GM12878 (cell line): ENCODE data around the gene BCORL1. TPM values are rescaled to one million over a fixed set of nuclear protein-coding genes. Genes with fewer than 3 reads are reported as not detected.

Experiments
- ATAC-seq: fragments of 200-7000 bp; cut with Tn5 transposase; 3 replicates; pipeline ENCODE4 v1.9.1; 2020; ENCODE audit warnings: mild to moderate bottlenecking, moderate library complexity
- BruUV-seq: library from RNA; stranded (reverse); fragments of 400-500 nt; replicated peaks from 2 replicates; lab custom pipeline; 2021; lab: Mats Ljungman, UMichigan
- CTCF ChIA-PET: fragments of 300-600 bp; sonication (Branson Sonifier 250); formaldehyde crosslinking; extraction: SDS; loops from one replicate; lab custom pipeline; 2021; ENCODE audit warnings: inconsistent platforms; lab: Yijun Ruan, JAX
- POLR2A ChIA-PET: fragments of 350-600 bp; formaldehyde crosslinking; extraction: SDS; loops from one replicate; lab custom pipeline; 2021; ENCODE audit warnings: inconsistent platforms; lab: Charles Lee
- RAD21 ChIA-PET: fragments of 300-600 bp; sonication (Branson Sonifier 250); formaldehyde crosslinking; loops from one replicate; lab custom pipeline; 2023; ENCODE audit warnings: antibody characterized with exemption; ENCODE audit not compliant: unreplicated experiment; lab: Charles Lee
- SMC1A ChIA-PET: fragments of 300-600 bp; sonication (Branson Sonifier 250); formaldehyde crosslinking; loops from one replicate; lab custom pipeline; 2023; ENCODE audit not compliant: unreplicated experiment, uncharacterized antibody; lab: Charles Lee
- DNase-seq: peaks from one replicate; pipeline ENCODE4 v3.0.0-alpha.2; 2011; ENCODE audit warnings: low read depth, low spot score
- FAIRE-seq: peaks from 3 replicates; lab custom pipeline; 2011; peaks lifted over from hg19 to GRCh38; lab: Jason Lieb, UNC
- H2AFZ ChIP-seq: 2 replicates; pipeline ENCODE4 v1.6.0; 2011; ENCODE audit warnings: low read depth, low read length, control low read depth; ENCODE audit not compliant: control insufficient read depth
- H3K27ac ChIP-seq: 2 replicates; pipeline ENCODE4 v1.5.1; 2011; ENCODE audit warnings: control low read depth; ENCODE audit not compliant: control insufficient read depth, insufficient read depth
- H3K27me3 ChIP-seq, 2 experiments: replicated peaks in 1 of 2; 2 replicates each; pipeline versions ENCODE4 v1.6.0 to v1.6.1; 2011; ENCODE audit warnings: low read length in 1 of 2; ENCODE audit not compliant: control insufficient read depth in 2 of 2, insufficient read depth in 2 of 2
- H3K36me3 ChIP-seq, 2 experiments: 2 replicates each; pipeline ENCODE4 v1.5.1; 2011; ENCODE audit warnings: low read length in 1 of 2; ENCODE audit not compliant: control insufficient read depth in 2 of 2, insufficient read depth in 2 of 2
- H3K4me1 ChIP-seq: 2 replicates; pipeline ENCODE4 v1.6.1; 2011; ENCODE audit warnings: mild to moderate bottlenecking, low read length, moderate library complexity, mixed read lengths; ENCODE audit not compliant: control insufficient read depth, insufficient read depth
- H3K4me2 ChIP-seq: 2 replicates; pipeline ENCODE4 v1.6.0; 2011; ENCODE audit warnings: control low read depth; ENCODE audit not compliant: control insufficient read depth, insufficient read depth
- H3K4me3 ChIP-seq: fragments of 200-600 bp; sonication (generic); 2 replicates; pipeline ENCODE4 v1.5.1; 2016
- H3K79me2 ChIP-seq: 2 replicates; pipeline ENCODE4 v1.6.0; 2011; ENCODE audit warnings: low read length; ENCODE audit not compliant: control insufficient read depth, insufficient read depth
- H3K9ac ChIP-seq: 2 replicates; pipeline ENCODE4 v1.8.0; 2011; ENCODE audit warnings: low read length, control low read depth, mixed read lengths; ENCODE audit not compliant: control insufficient read depth, insufficient read depth
- H3K9me3 ChIP-seq: replicated peaks from 3 replicates; pipeline ENCODE4 v1.5.1; 2011; ENCODE audit warnings: mild to moderate bottlenecking, low read length; ENCODE audit not compliant: control insufficient read depth, insufficient read depth
- H4K20me1 ChIP-seq: 2 replicates; pipeline ENCODE4 v1.6.0; 2011; ENCODE audit not compliant: control insufficient read depth, insufficient read depth
- CHD2 ChIP-seq: IDR thresholded peaks from 2 replicates; pipeline ENCODE4 v1.6.1; 2011; ENCODE audit warnings: low read depth, low read length, improper control_type of control experiment, borderline replicate concordance
- ESRRA ChIP-seq: IDR thresholded peaks from 2 replicates; pipeline ENCODE4 v1.6.1; 2012; ENCODE audit warnings: mild to moderate bottlenecking, low read length, improper control_type of control experiment
- ETV6 ChIP-seq, 2 experiments: fragments of 450-650 bp in 1 of 2; IDR thresholded peaks in 1 of 2; conservative IDR thresholded peaks in 1 of 2; 2 replicates each; pipeline ENCODE4 v1.6.1; 2014; ENCODE audit warnings: antibody characterized with exemption in 1 of 2, borderline replicate concordance in 1 of 2, low read depth in 1 of 2, mild to moderate bottlenecking in 1 of 2, moderate library complexity in 1 of 2
- HDAC6 ChIP-seq: fragments of 200-600 bp; sonication (generic); IDR thresholded peaks from one replicate; pipeline ENCODE4 v1.8.0; 2017; ENCODE audit warnings: antibody characterized with exemption; ENCODE audit not compliant: unreplicated experiment
- MYB ChIP-seq: fragments of 150-350 bp; IDR thresholded peaks from 2 replicates; pipeline ENCODE4 v1.6.1; 2014; ENCODE audit warnings: mild to moderate bottlenecking, low read depth, low read length, borderline replicate concordance
- POLR2AphosphoS5 ChIP-seq: IDR thresholded peaks from 2 replicates; pipeline ENCODE4 v1.6.1; 2011; ENCODE audit warnings: mild to moderate bottlenecking, low read length, inconsistent platforms
- RFX5 ChIP-seq: IDR thresholded peaks from 2 replicates; pipeline ENCODE4 v1.6.1; 2011; ENCODE audit warnings: low read depth, low read length, improper control_type of control experiment
- SRF ChIP-seq, 2 experiments: IDR thresholded peaks; 2 replicates each; pipeline ENCODE4 v1.6.1; 2011; ENCODE audit warnings: low read depth in 2 of 2, low read length in 2 of 2, mild to moderate bottlenecking in 1 of 2, moderate library complexity in 1 of 2
- SUPT20H ChIP-seq: IDR thresholded peaks from 2 replicates; pipeline ENCODE4 v1.6.1; 2011; ENCODE audit warnings: low read depth, mild to moderate bottlenecking, low read length, moderate library complexity, borderline replicate concordance; ENCODE audit not compliant: control insufficient read depth
- WGBS: methylation state at CpG from one replicate; pipeline ENCODE4 v1.1.6; 2016; ENCODE audit warnings: low lambda C conversion rate; ENCODE audit not compliant: insufficient replicate concordance, insufficient coverage; ENCODE audit errors: missing lambda C conversion rate; 5-methylcytosine and 5-hydroxymethylcytosine counted together
- in situ Hi-C: fragments of 300-500 bp; cut with MboI; formaldehyde crosslinking; loops from 9 replicates; pipeline ENCODE4 v1.14.3; 2018; ENCODE audit warnings: mixed read lengths
- intact Hi-C: fragments of 100-400 bp; cut with micrococcal nuclease; formaldehyde crosslinking; loops from one replicate; pipeline ENCODE4 v1.14.2; 2022; ENCODE audit not compliant: unreplicated experiment
- polyA plus RNA-seq, 11 experiments: library from polyadenylated mRNA; depleted of rRNA in 4 of 11; unstranded in 6 of 11; stranded (reverse) in 5 of 11; fragments of >200 nt; fragmentation: Nextera tagmentation in 4 of 11; fragmentation: Illumina TruSeq in 1 of 11; extraction: Ambion mirVana in 4 of 11; extraction: Trizol in 1 of 11; gene quantifications; 1 replicate in 1 of 11; 2 replicates in 10 of 11; pipeline versions ENCODE4 v1.2.1 to v1.2.3, GENCODE V29; 2011 to 2016; ENCODE audit warnings: inconsistent platforms in 2 of 11, missing spikeins in 2 of 11, low read depth in 1 of 11
- total RNA-seq, 4 experiments: library from RNA; depleted of rRNA in 3 of 4; stranded (reverse); fragments of >200 nt in 3 of 4; fragmentation: Illumina TruSeq in 1 of 4; extraction: Trizol in 1 of 4; gene quantifications; 2 replicates each; pipeline versions ENCODE4 v1.2.1 to v1.2.3, GENCODE V29; 2013 to 2021
- TF ChIP-seq, protein P1 (sequence below): fragments of 450-650 bp; IDR thresholded peaks from 2 replicates; pipeline ENCODE4 v1.6.1; 2017; ENCODE audit warnings: borderline replicate concordance
- TF ChIP-seq, protein P2 (sequence below): IDR thresholded peaks from 2 replicates; pipeline ENCODE4 v1.6.1; 2012; ENCODE audit warnings: low read depth, low read length, improper control_type of control experiment
- TF ChIP-seq, protein P3 (sequence below): fragments of 150-350 bp; IDR thresholded peaks from 2 replicates; pipeline ENCODE4 v1.6.1; 2016; ENCODE audit warnings: low read depth, low read length
- TF ChIP-seq, protein P4 (sequence below): fragments of 450-650 bp; IDR thresholded peaks from 2 replicates; pipeline ENCODE4 v1.6.1; 2017; ENCODE audit warnings: mild to moderate bottlenecking, moderate library complexity

Gene BCORL1
- total and polyA plus RNA-seq, 10 of the 15 experiments (the other 5 are each of a cell fraction or from before 2014, with no cell fraction given) = 0.16 to 7.2 (median 0.94) TPM

DNA sequence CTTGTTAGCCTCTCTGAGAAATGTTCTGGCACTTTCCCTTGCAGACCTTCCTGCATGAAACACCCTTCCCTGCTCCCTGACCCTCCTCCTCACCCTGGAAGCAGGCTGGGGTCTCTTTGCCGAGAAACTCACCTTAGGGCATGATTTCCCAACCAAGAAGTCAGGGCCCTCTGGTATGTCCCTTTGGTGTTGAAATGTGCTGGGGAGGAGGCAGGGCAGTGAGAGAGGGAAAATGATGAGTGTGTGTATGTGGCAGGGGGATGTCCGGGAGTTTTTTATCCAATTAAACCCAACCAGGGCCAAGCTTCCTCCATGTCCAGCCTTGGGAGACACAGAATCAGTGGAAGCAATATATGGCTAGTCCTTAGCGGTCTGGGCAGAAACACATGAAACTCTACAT lies 122.8 kb downstream of the BCORL1 start:
- H3K9ac ChIP-seq = no peak overlapping the region
- H3K4me3 ChIP-seq = no peak overlapping the region
- DNase-seq = no peak
- H3K4me2 ChIP-seq = 0 out of 2 replicates have a peak overlapping the region, but pooled peaks have one; percentile 13
- no peak for FAIRE-seq
- POLR2A ChIA-PET = interaction anchor here (0.9 to 5.0 kb wide), 6 partner anchors 10 to 57 kb away, joined by 3 to 27 read pairs (median 4); no protein-coding TSS in a partner anchor
- H3K4me1 ChIP-seq = peaks cover 3% of the 10 kb centered on the region
- no TSS peak for BruUV-seq
- H3K9me3 ChIP-seq = no peaks in the 10 kb centered on the region
- H3K27ac ChIP-seq = no peak overlapping the region
- in situ Hi-C loops = no loop called here
- WGBS = 49% methylated on average over 3 of the region's 3 CpGs
- SMC1A ChIA-PET = interaction anchor here (0.6 to 1.6 kb wide), 6 partner anchors 9 to 129 kb away, joined by 3 to 4 read pairs (median 4); no protein-coding TSS in a partner anchor
- no peaks in the 10 kb centered on the region for H4K20me1 ChIP-seq
- H3K36me3 ChIP-seq = no peaks in the 10 kb centered on the region
- peaks cover 76% of the 10 kb centered on the region for H3K79me2 ChIP-seq
- H3K27me3 ChIP-seq = no peaks in the 10 kb centered on the region; a peak in 1 of 4 replicates
- ATAC-seq = no peak
- RAD21 ChIA-PET = interaction anchor here (0.9 to 2.1 kb wide), 3 partner anchors 10 to 87 kb away, joined by 4 to 7 read pairs (median 6); no protein-coding TSS in a partner anchor
- CTCF ChIA-PET = interaction anchor here (0.9 to 1.2 kb wide), 3 partner anchors 15 to 24 kb away, joined by 3 to 5 read pairs (median 3); no protein-coding TSS in a partner anchor
- no peak overlapping the region for H2AFZ ChIP-seq
- intact Hi-C loops = no loop called here
- TF ChIP-seq POLR2AphosphoS5 (no peak), MYB (no peak), HDAC6 (no peak), ESRRA (no peak), RFX5 (no peak), ETV6 (conservative IDR thresholded peaks at IDR 0.05 in 1 of 2, IDR thresholded peaks at IDR 0.05 in 1 of 2; ENCODE audit: borderline replicate concordance in 1 of 2, low read depth in 1 of 2) (no peak), SUPT20H (no peak), CHD2 (no peak), SRF (IDR thresholded peaks at IDR 0.05; ENCODE audit: low read depth in 2 of 2, low read length in 2 of 2) (no peak)
- TF ChIP-seq, protein P1, sequence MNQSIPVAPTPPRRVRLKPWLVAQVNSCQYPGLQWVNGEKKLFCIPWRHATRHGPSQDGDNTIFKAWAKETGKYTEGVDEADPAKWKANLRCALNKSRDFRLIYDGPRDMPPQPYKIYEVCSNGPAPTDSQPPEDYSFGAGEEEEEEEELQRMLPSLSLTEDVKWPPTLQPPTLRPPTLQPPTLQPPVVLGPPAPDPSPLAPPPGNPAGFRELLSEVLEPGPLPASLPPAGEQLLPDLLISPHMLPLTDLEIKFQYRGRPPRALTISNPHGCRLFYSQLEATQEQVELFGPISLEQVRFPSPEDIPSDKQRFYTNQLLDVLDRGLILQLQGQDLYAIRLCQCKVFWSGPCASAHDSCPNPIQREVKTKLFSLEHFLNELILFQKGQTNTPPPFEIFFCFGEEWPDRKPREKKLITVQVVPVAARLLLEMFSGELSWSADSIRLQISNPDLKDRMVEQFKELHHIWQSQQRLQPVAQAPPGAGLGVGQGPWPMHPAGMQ = no peak
- TF ChIP-seq, protein P2, sequence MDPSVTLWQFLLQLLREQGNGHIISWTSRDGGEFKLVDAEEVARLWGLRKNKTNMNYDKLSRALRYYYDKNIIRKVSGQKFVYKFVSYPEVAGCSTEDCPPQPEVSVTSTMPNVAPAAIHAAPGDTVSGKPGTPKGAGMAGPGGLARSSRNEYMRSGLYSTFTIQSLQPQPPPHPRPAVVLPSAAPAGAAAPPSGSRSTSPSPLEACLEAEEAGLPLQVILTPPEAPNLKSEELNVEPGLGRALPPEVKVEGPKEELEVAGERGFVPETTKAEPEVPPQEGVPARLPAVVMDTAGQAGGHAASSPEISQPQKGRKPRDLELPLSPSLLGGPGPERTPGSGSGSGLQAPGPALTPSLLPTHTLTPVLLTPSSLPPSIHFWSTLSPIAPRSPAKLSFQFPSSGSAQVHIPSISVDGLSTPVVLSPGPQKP = no peak
- TF ChIP-seq, protein P3, sequence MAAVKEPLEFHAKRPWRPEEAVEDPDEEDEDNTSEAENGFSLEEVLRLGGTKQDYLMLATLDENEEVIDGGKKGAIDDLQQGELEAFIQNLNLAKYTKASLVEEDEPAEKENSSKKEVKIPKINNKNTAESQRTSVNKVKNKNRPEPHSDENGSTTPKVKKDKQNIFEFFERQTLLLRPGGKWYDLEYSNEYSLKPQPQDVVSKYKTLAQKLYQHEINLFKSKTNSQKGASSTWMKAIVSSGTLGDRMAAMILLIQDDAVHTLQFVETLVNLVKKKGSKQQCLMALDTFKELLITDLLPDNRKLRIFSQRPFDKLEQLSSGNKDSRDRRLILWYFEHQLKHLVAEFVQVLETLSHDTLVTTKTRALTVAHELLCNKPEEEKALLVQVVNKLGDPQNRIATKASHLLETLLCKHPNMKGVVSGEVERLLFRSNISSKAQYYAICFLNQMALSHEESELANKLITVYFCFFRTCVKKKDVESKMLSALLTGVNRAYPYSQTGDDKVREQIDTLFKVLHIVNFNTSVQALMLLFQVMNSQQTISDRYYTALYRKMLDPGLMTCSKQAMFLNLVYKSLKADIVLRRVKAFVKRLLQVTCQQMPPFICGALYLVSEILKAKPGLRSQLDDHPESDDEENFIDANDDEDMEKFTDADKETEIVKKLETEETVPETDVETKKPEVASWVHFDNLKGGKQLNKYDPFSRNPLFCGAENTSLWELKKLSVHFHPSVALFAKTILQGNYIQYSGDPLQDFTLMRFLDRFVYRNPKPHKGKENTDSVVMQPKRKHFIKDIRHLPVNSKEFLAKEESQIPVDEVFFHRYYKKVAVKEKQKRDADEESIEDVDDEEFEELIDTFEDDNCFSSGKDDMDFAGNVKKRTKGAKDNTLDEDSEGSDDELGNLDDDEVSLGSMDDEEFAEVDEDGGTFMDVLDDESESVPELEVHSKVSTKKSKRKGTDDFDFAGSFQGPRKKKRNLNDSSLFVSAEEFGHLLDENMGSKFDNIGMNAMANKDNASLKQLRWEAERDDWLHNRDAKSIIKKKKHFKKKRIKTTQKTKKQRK = no peak
- TF ChIP-seq, protein P4, sequence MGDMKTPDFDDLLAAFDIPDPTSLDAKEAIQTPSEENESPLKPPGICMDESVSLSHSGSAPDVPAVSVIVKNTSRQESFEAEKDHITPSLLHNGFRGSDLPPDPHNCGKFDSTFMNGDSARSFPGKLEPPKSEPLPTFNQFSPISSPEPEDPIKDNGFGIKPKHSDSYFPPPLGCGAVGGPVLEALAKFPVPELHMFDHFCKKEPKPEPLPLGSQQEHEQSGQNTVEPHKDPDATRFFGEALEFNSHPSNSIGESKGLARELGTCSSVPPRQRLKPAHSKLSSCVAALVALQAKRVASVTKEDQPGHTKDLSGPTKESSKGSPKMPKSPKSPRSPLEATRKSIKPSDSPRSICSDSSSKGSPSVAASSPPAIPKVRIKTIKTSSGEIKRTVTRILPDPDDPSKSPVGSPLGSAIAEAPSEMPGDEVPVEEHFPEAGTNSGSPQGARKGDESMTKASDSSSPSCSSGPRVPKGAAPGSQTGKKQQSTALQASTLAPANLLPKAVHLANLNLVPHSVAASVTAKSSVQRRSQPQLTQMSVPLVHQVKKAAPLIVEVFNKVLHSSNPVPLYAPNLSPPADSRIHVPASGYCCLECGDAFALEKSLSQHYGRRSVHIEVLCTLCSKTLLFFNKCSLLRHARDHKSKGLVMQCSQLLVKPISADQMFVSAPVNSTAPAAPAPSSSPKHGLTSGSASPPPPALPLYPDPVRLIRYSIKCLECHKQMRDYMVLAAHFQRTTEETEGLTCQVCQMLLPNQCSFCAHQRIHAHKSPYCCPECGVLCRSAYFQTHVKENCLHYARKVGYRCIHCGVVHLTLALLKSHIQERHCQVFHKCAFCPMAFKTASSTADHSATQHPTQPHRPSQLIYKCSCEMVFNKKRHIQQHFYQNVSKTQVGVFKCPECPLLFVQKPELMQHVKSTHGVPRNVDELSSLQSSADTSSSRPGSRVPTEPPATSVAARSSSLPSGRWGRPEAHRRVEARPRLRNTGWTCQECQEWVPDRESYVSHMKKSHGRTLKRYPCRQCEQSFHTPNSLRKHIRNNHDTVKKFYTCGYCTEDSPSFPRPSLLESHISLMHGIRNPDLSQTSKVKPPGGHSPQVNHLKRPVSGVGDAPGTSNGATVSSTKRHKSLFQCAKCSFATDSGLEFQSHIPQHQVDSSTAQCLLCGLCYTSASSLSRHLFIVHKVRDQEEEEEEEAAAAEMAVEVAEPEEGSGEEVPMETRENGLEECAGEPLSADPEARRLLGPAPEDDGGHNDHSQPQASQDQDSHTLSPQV = no peak
